ENCODE measurements around the gene SPRY4.

DNA sequence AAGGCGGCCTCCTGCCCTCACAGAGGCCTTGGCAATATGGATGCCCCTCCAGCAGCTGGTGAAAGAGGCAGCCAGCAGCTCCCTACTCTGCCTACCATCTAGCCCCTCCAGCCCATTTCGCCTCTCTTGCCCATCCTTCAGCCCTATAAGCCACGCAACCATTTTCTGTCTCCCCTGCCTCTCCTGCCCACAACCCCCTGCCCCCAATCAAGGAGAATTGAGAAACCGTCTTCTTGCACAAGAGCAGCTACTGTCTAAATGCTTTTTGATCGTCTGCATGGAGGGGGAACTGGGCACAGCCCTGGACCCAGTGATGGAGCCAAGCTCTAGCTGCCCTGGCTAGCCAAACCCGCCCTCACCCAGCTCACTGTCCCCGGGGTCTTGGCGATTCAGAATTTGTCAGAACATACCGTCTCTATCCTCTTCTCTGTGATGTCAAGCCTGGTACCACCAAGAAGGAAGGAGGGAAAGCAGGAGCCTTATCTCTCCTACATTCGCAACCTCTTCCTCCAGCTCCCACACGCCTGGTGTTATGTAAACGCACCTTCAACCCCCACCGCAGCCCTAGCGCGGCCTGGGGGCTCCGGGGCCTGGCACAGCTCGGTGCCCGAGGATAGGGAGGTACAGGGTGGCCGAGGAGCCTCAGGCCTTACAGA lies 1.2 kb downstream of the SPRY4 start:
- no peak for TF ChIP-seq CTCF (IDR thresholded peaks at IDR 0.05; ENCODE audit: insufficient read depth, low read length)
- TF ChIP-seq, protein P1, sequence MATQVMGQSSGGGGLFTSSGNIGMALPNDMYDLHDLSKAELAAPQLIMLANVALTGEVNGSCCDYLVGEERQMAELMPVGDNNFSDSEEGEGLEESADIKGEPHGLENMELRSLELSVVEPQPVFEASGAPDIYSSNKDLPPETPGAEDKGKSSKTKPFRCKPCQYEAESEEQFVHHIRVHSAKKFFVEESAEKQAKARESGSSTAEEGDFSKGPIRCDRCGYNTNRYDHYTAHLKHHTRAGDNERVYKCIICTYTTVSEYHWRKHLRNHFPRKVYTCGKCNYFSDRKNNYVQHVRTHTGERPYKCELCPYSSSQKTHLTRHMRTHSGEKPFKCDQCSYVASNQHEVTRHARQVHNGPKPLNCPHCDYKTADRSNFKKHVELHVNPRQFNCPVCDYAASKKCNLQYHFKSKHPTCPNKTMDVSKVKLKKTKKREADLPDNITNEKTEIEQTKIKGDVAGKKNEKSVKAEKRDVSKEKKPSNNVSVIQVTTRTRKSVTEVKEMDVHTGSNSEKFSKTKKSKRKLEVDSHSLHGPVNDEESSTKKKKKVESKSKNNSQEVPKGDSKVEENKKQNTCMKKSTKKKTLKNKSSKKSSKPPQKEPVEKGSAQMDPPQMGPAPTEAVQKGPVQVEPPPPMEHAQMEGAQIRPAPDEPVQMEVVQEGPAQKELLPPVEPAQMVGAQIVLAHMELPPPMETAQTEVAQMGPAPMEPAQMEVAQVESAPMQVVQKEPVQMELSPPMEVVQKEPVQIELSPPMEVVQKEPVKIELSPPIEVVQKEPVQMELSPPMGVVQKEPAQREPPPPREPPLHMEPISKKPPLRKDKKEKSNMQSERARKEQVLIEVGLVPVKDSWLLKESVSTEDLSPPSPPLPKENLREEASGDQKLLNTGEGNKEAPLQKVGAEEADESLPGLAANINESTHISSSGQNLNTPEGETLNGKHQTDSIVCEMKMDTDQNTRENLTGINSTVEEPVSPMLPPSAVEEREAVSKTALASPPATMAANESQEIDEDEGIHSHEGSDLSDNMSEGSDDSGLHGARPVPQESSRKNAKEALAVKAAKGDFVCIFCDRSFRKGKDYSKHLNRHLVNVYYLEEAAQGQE (IDR thresholded peaks at IDR 0.05; ENCODE audit: insufficient replicate concordance, low read depth), result no peak
